Stomach (tissue), 4 donors: ENCODE results near the gene STRBP.

Experiments
- CTCF ChIP-seq, 7 experiments: fragments of 450-650 bp in 4 of 7; fragments of 200-600 bp in 3 of 7; sonication (generic) in 3 of 7; IDR thresholded peaks; one replicate each; pipeline ENCODE4 v1.5.1; 2016 to 2019; ENCODE audit warnings: antibody characterized with exemption in 7 of 7, control low read depth in 2 of 7, mild to moderate bottlenecking in 1 of 7
- POLR2A ChIP-seq, 4 donors: fragments of 450-650 bp; IDR thresholded peaks; one replicate each; pipeline ENCODE4 v1.6.1; 2016; ENCODE audit warnings: antibody characterized with exemption in 4 of 4, control low read depth in 2 of 4, mild to moderate bottlenecking in 1 of 4, moderate library complexity in 1 of 4
- POLR2AphosphoS5 ChIP-seq, 3 donors: sonication (generic); formaldehyde crosslinking; IDR thresholded peaks; one replicate each; pipeline ENCODE4 v1.6.1; 2016; ENCODE audit warnings: antibody characterized with exemption in 3 of 3

DNA sequence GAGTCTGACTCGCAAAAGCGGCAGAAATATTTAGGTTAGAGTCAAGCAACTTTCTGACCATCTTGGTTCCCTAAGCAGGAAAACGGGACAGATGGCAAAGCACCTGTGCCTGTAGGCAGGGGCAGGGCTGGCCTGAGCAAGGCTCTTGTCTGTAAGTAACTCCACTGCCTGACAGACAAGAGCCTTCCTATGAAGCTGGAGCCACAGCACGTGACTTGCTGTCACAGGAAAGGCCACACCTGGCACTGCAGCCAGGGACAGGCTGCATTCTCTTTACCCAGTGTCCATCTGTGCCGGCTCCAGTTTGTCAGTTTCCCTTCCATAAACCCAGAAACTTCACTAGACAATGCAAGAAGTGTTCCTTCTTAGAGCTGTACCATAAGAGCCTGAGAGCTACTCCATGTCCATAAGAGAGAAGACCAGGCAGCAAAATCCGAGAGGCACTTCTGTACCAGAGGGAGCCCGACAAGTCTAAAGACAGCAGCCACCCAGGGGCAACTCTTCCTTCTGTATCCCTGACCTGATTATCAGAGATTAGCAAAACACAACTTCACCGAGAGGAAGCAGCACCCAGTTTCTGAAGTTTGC is 156.9 kb downstream of the STRBP start:
- TF ChIP-seq POLR2AphosphoS5 (IDR thresholded peaks at IDR 0.05): no peak
- TF ChIP-seq POLR2A (IDR thresholded peaks at IDR 0.05): no peak
- TF ChIP-seq CTCF (IDR thresholded peaks at IDR 0.05): no peak
